ENCODE data around the gene SGK2.

Gene SGK2

DNA sequence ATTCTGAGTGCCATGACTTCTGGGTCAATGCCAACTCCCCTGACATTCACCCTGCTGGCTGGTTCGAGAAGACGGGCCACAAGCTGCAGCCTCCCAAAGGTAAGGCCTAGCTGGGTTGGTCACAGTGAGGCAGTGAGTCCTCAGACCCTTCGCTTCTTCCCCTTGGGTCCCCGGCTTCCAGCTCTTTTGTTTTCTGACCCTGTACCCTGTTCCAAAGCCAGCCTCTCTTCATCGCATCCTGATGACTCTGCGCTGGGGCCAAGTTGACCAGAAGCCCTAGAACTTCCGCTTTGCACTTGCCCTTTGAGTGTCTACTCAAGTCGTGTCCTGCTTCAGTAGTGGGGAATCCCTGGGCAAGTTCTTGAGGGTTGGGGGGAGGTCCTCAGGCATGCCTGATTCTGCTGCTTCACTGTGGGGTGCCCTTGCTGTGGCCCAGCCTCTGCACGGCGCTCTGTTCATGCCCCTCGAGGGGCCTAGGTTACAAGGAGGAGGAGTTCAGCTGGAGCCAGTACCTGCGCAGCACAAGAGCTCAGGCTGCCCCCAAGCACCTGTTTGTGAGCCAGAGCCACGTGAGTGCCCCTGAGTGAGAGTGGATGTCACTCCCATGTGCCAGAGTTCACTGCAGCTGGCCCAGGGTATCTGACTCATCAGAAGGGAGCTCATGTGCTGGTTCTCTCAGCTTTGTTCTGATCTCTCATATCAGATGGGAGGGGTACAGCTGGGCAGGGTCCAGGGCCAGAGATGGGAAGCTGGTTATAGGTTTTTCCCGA, 28.3 kb upstream of the SGK2 start:
- no CpG with 5 or more reads among the region's 14 CpGs for WGBS (ENCODE audit: extremely low coverage, insufficient coverage, insufficient read length)
- H4K8ac ChIP-seq (ENCODE audit: low read depth, low read length) = no peak overlapping the region

GRCh38 chr20:43531091-43531443, 27.8 kb upstream of the SGK2 start:
- no peak for DNase-seq
- Histone ChIP-seq H3K27me3 (ENCODE audit: insufficient read depth, low read length) (no peaks in the 10 kb centered on the region), H3K4ac (ENCODE audit: low read depth, low read length) (no peak overlapping the region), H2BK12ac (ENCODE audit: low read length) (no peak overlapping the region), H4K8ac (ENCODE audit: low read depth, low read length) (no peak overlapping the region), H3K9ac (ENCODE audit: low read length) (no peak overlapping the region), H3K4me1 (ENCODE audit: control insufficient read depth in 1 of 2, insufficient read depth in 2 of 2, low read length in 2 of 2) (no peaks in the 10 kb centered on the region), H3K18ac (ENCODE audit: low read length) (no peak overlapping the region), H3K9me3 (ENCODE audit: insufficient read depth, low read depth, low read length) (no peaks in the 10 kb centered on the region), H4K91ac (ENCODE audit: low read depth, low read length) (no peak overlapping the region), H3K14ac (ENCODE audit: low read length) (no peak overlapping the region), H3K27ac (ENCODE audit: low read depth, low read length) (no peak overlapping the region), H2AK5ac (ENCODE audit: low read length) (no peak overlapping the region), H3K36me3 (ENCODE audit: control insufficient read depth in 1 of 2, insufficient read depth in 2 of 2, low read length in 2 of 2) (peaks cover 4 to 9% of the 10 kb centered on the region in 2 experiments), H3K79me2 (ENCODE audit: control insufficient read depth, insufficient read depth, low read length, poor library complexity) (no peaks in the 10 kb centered on the region), H4K12ac (ENCODE audit: low read depth, low read length) (no peak overlapping the region), H3K23ac (ENCODE audit: low read length) (no peak overlapping the region), H2BK5ac (ENCODE audit: low read depth, low read length, poor library complexity) (no peak overlapping the region), H3K4me2 (ENCODE audit: low read length) (no peak overlapping the region), H2BK120ac (ENCODE audit: insufficient read depth, low read length, poor library complexity) (no peak overlapping the region), H3K79me1 (ENCODE audit: low read length) (no peaks in the 10 kb centered on the region), H2AFZ (ENCODE audit: insufficient read depth, low read length, poor library complexity) (no peak overlapping the region), H3K4me3 (ENCODE audit: low read depth, low read length) (no peak overlapping the region)

More for the DNA sequence above, 28.3 kb upstream of the SGK2 start:
- Histone ChIP-seq H2AK5ac (ENCODE audit: low read length) (no peak overlapping the region), H3K27ac (ENCODE audit: low read depth, low read length) (no peak overlapping the region), H3K4ac (ENCODE audit: low read depth, low read length) (no peak overlapping the region), H3K23ac (ENCODE audit: low read length) (no peak overlapping the region), H3K4me2 (ENCODE audit: low read length) (no peak overlapping the region), H3K14ac (ENCODE audit: low read length) (no peak overlapping the region), H2BK5ac (ENCODE audit: low read depth, low read length, poor library complexity) (no peak overlapping the region), H3K79me2 (ENCODE audit: control insufficient read depth, insufficient read depth, low read length, poor library complexity) (no peaks in the 10 kb centered on the region), H3K9ac (ENCODE audit: low read length) (no peak overlapping the region), H3K79me1 (ENCODE audit: low read length) (no peaks in the 10 kb centered on the region), H2BK120ac (ENCODE audit: insufficient read depth, low read length, poor library complexity) (no peak overlapping the region), H3K18ac (ENCODE audit: low read length) (no peak overlapping the region), H3K4me1 (ENCODE audit: control insufficient read depth in 1 of 2, insufficient read depth in 2 of 2, low read length in 2 of 2) (no peaks in the 10 kb centered on the region), H2BK12ac (ENCODE audit: low read length) (no peak overlapping the region), H4K12ac (ENCODE audit: low read depth, low read length) (no peak overlapping the region), H3K27me3 (ENCODE audit: insufficient read depth, low read length) (no peaks in the 10 kb centered on the region), H3K9me3 (ENCODE audit: insufficient read depth, low read depth, low read length) (no peaks in the 10 kb centered on the region), H4K91ac (ENCODE audit: low read depth, low read length) (no peak overlapping the region), H3K4me3 (ENCODE audit: low read depth, low read length) (no peak overlapping the region), H2AFZ (ENCODE audit: insufficient read depth, low read length, poor library complexity) (no peak overlapping the region), H3K36me3 (ENCODE audit: control insufficient read depth in 1 of 2, insufficient read depth in 2 of 2, low read length in 2 of 2) (peaks cover 4% of the 10 kb centered on the region in 2 experiments)
- DNase-seq = peak in 1 of 2 donors; percentile 30

DNA sequence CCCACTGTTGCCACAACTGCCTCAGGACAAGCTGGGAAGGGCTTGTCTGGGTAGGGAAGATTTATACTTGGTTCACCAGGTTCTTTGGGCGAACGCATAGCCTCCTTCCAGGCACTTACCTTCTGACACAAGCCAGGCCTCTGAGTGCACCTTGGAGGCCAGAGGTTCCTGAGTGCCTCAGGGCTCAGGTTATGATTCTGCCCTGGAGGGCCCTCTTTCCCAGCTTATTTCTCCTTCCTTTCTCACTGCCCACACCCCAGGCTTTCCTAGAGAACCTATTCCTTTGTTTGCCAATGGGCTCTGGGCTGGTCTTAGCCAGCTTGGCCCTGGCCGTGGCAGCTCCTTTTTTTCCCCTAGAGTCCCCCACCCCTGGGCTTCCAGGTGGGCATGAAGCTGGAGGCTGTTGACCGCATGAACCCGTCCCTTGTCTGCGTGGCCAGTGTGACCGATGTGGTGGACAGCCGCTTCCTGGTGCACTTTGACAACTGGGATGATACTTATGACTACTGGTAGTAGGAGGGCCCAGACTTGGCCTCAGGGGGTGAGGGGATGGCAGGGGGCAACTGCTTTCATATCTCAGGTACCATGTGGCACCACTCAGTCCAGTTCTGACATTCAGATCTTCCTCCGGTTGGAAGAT, 26.3 kb upstream of the SGK2 start:
- no peak overlapping the region for H2BK5ac ChIP-seq (ENCODE audit: low read depth, low read length, poor library complexity)

DNA sequence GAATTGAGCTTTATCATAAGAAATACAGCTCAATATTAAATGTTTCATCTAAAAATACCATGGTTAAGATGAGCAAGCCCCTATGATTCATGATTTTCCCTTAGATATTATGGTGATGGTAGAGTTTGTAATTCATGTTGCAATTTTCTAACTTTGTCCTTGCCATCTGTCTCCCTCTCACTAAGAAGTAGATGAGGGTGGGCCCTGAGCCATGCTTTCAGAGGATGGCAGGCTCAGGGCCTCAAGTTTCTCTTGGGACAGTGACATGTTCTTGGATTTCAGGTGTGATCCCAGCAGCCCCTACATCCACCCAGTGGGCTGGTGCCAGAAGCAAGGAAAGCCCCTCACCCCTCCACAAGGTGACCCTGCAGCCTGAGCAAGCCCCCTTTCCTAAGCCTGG, 25.8 kb upstream of the SGK2 start:
- peak in 1 of 2 donors; percentile 31 for DNase-seq
- H3K9me3 ChIP-seq (ENCODE audit: insufficient read depth, low read depth, low read length) = no peaks in the 10 kb centered on the region
- H4K12ac ChIP-seq (ENCODE audit: low read depth, low read length) = no peak overlapping the region
- H3K4me1 ChIP-seq (ENCODE audit: control insufficient read depth in 1 of 2, insufficient read depth in 2 of 2, low read length in 2 of 2) = no peaks in the 10 kb centered on the region
- no peak overlapping the region for H2AK5ac ChIP-seq (ENCODE audit: low read length)
- H3K27me3 ChIP-seq (ENCODE audit: insufficient read depth, low read length) = no peaks in the 10 kb centered on the region
- H3K79me1 ChIP-seq (ENCODE audit: low read length) = no peaks in the 10 kb centered on the region
- H3K18ac ChIP-seq (ENCODE audit: low read length) = no peak overlapping the region
- H3K9ac ChIP-seq (ENCODE audit: low read length) = no peak overlapping the region
- H2BK5ac ChIP-seq (ENCODE audit: low read depth, low read length, poor library complexity) = no peak overlapping the region
- no peak overlapping the region for H3K14ac ChIP-seq (ENCODE audit: low read length)
- no peak overlapping the region for H2AFZ ChIP-seq (ENCODE audit: insufficient read depth, low read length, poor library complexity)
- no peak overlapping the region for H3K27ac ChIP-seq (ENCODE audit: low read depth, low read length)
- H2BK12ac ChIP-seq (ENCODE audit: low read length) = no peak overlapping the region
- no peak overlapping the region for H4K91ac ChIP-seq (ENCODE audit: low read depth, low read length)
- H3K4me2 ChIP-seq (ENCODE audit: low read length) = no peak overlapping the region
- H3K4me3 ChIP-seq (ENCODE audit: low read depth, low read length) = no peak overlapping the region
- peaks cover 4 to 13% of the 10 kb centered on the region in 2 experiments for H3K36me3 ChIP-seq (ENCODE audit: control insufficient read depth in 1 of 2, insufficient read depth in 2 of 2, low read length in 2 of 2)
- H3K4ac ChIP-seq (ENCODE audit: low read depth, low read length) = no peak overlapping the region
- H4K8ac ChIP-seq (ENCODE audit: low read depth, low read length) = no peak overlapping the region
- no peak overlapping the region for H2BK120ac ChIP-seq (ENCODE audit: insufficient read depth, low read length, poor library complexity)
- H3K23ac ChIP-seq (ENCODE audit: low read length) = no peak overlapping the region
- no peaks in the 10 kb centered on the region for H3K79me2 ChIP-seq (ENCODE audit: control insufficient read depth, insufficient read depth, low read length, poor library complexity)

More for the DNA sequence above, 26.3 kb upstream of the SGK2 start:
- Histone ChIP-seq H2BK120ac (ENCODE audit: insufficient read depth, low read length, poor library complexity) (no peak overlapping the region), H3K14ac (ENCODE audit: low read length) (no peak overlapping the region), H2AFZ (ENCODE audit: insufficient read depth, low read length, poor library complexity) (no peak overlapping the region), H3K9me3 (ENCODE audit: insufficient read depth, low read depth, low read length) (no peaks in the 10 kb centered on the region), H3K4ac (ENCODE audit: low read depth, low read length) (no peak overlapping the region), H3K79me2 (ENCODE audit: control insufficient read depth, insufficient read depth, low read length, poor library complexity) (no peaks in the 10 kb centered on the region), H3K9ac (ENCODE audit: low read length) (no peak overlapping the region), H2AK5ac (ENCODE audit: low read length) (no peak overlapping the region), H2BK12ac (ENCODE audit: low read length) (no peak overlapping the region), H3K27me3 (ENCODE audit: insufficient read depth, low read length) (no peaks in the 10 kb centered on the region), H3K36me3 (ENCODE audit: control insufficient read depth in 1 of 2, insufficient read depth in 2 of 2, low read length in 2 of 2) (peaks cover 4 to 13% of the 10 kb centered on the region in 2 experiments), H4K12ac (ENCODE audit: low read depth, low read length) (no peak overlapping the region), H3K18ac (ENCODE audit: low read length) (no peak overlapping the region), H3K79me1 (ENCODE audit: low read length) (no peaks in the 10 kb centered on the region), H3K4me1 (ENCODE audit: control insufficient read depth in 1 of 2, insufficient read depth in 2 of 2, low read length in 2 of 2) (no peaks in the 10 kb centered on the region), H3K27ac (ENCODE audit: low read depth, low read length) (no peak overlapping the region), H4K8ac (ENCODE audit: low read depth, low read length) (no peak overlapping the region), H3K23ac (ENCODE audit: low read length) (no peak overlapping the region), H3K4me2 (ENCODE audit: low read length) (no peak overlapping the region), H4K91ac (ENCODE audit: low read depth, low read length) (no peak overlapping the region), H3K4me3 (ENCODE audit: low read depth, low read length) (no peak overlapping the region)
- WGBS (ENCODE audit: extremely low coverage, insufficient coverage, insufficient read length) = no CpG with 5 or more reads among the region's 9 CpGs
- peak; percentile 43 to 72 for DNase-seq
